GM12872 (cell line): ENCODE measurements around the gene CUL4B.

Source experiments
- TF ChIP-seq, protein P1 (sequence below): IDR thresholded peaks from 3 replicates; pipeline ENCODE4 v1.5.1; 2011; ENCODE audit warnings: low read depth, mild to moderate bottlenecking, low read length, moderate library complexity; ENCODE audit not compliant: insufficient read depth

CUL4B gene

GRCh38 chrX:120514236-120514635, 46.5 kb downstream of the CUL4B start:
- TF ChIP-seq, protein P1, sequence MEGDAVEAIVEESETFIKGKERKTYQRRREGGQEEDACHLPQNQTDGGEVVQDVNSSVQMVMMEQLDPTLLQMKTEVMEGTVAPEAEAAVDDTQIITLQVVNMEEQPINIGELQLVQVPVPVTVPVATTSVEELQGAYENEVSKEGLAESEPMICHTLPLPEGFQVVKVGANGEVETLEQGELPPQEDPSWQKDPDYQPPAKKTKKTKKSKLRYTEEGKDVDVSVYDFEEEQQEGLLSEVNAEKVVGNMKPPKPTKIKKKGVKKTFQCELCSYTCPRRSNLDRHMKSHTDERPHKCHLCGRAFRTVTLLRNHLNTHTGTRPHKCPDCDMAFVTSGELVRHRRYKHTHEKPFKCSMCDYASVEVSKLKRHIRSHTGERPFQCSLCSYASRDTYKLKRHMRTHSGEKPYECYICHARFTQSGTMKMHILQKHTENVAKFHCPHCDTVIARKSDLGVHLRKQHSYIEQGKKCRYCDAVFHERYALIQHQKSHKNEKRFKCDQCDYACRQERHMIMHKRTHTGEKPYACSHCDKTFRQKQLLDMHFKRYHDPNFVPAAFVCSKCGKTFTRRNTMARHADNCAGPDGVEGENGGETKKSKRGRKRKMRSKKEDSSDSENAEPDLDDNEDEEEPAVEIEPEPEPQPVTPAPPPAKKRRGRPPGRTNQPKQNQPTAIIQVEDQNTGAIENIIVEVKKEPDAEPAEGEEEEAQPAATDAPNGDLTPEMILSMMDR: peak; percentile 34; the same call in 1 of the 3 replicates

GRCh38 chrX:120512627-120513026, 48.1 kb downstream of the CUL4B start:
- TF ChIP-seq, protein P1: no peak

- TF ChIP-seq, protein P1: no peak
Measured at GRCh38 chrX:120512222-120512621, 48.5 kb downstream of the CUL4B start.

DNA sequence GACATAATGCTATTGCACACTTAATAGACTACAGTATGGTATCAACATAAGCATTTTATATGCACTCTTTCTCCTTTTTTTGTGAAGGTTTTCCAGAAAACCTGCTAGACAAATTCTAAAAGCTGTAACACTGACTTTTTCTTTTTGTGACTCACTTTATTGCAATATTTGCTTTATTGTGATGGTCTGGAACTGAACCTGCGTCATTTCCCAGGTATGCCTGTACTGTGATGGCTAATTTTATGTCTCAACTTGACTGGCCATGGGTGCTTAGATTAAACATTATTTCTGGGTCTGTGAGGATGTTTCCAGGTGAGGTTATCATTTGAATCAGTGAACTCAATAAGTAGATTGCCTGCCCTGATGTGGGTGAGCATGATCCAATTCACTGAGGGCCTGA, 56.2 kb downstream of the CUL4B start:
- TF ChIP-seq, protein P1: no peak

- TF ChIP-seq, protein P1: no peak
Measured at GRCh38 chrX:120499301-120500072, 61.3 kb downstream of the CUL4B start.

- TF ChIP-seq, protein P1: no peak
Measured at GRCh38 chrX:120486786-120487185, 74.0 kb downstream of the CUL4B start.

DNA sequence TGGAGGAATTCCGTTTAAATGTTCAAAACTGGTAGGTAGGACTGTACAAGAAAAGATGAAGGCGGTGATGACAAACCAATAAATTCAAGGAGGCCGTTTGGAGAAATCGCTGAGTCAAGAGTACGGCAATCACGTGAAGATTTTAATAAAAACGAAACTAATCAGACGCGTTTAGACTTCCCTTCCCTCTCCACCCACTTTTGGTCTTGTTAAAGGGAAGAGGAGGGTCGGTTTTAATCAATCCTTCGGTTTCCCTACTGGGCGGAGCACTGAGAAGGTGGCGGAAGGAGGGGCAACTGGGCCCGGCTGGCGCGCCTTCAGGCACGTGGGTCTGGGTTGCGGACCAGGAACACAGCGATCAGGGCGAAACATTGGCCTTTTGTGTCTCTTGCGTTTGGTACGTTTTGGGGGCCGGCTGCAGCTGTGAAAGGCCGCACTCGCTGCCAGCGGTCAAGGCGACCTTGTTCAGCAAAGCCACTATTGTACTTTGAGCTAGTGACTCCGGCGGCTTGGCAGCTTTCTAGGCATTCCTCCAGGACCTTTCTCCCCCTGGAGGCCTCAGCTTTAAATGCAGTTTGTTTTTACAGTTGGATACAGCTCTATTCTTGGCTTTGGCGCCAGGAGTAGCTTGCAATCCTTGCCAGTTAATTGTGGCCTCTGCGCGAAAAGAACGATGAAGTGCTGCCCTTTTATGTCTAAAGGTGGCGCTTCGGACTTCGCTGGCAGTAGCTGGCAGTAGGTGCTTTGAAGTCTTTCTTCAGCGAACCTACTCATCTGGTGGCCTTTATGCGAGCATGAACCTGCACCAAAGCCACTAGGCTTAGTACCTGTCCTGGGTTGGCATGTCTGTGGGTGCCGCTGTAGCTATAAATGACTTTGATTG, 74.9 kb downstream of the CUL4B start:
- TF ChIP-seq, protein P1: peak; percentile 49
